Measurements from ENCODE around the gene SHISA8. TPM values are rescaled to one million over a fixed set of nuclear protein-coding genes. Genes with fewer than 3 reads are reported as not detected.
"Not testable (repeated sequence)": the region's sequence is repeated elsewhere in the genome, so short reads cannot be mapped to it uniquely, and the experiment has no call there.

The SHISA8 gene
- total RNA-seq (0.19 TPM), polyA plus RNA-seq (2.9 TPM)
- long read RNA-seq, donor 1 = 0 reads
- long read RNA-seq, donor 2 = 0 reads
- long read RNA-seq, donor 3 = 0 reads
- long read RNA-seq, donor 4 = 0 reads
- long read RNA-seq, donor 5 = 0 reads
- long read RNA-seq, donor 6 = 0 reads
- long read RNA-seq, donor 7 = 0 reads
- long read RNA-seq, donor 8 = 0 reads
- long read RNA-seq, donor 9 = 0 reads
- long read RNA-seq, donor 10, partial matches to known transcripts = 0 of 1 reads
- long read RNA-seq, donor 10, other reads (novel, unspliced or antisense) = 0 of 1 reads

DNA sequence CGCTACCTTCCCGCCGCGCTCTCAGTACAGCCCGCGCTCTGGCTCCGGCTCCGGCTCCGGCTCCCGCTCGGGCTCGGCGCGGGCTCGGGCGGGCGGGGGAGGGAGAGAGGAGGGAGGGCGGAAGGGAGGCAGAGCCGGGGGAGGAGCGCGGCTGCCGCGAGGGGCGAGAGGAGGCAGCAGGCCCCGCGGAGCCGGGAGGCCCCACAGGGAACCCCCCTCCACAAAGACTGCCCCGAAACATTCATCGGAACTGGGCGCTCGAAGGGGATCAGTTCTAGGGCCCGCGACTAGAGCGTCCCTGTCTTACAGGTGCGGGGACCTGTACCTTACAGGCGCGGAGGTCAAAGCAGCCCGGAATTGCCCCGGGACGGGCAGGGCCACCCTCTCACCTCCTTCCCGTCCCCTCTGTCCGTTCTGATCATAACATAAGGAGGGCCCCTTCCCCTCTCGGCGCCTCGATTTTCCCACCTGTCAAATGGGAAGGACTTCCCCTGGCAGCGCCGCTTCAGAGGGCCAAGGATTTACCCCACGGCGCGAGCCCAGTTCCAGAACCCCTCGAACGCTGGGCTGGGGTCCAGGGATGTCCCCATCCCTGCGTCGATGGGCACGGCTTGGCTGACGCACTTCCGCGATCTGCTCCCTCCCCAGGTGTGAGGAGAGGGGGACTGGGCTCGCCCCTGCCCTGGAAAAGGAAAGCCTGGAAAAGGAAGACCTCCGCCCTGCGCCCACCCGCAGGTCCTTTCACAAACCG lies at the start of gene SHISA8:
TSS of gene SHISA8 (minus strand) at position 40 of the 751 bp plus-strand sequence. CDS start 407 bp downstream, outside the sequence.
- H3K36me3 ChIP-seq (ENCODE audit: control insufficient read depth in 2 of 2, insufficient read depth in 2 of 2, low read length in 1 of 2) = no peaks in the 10 kb centered on the region
- H3K27me3 ChIP-seq (ENCODE audit: control insufficient read depth in 2 of 2, insufficient read depth in 1 of 2, low read length in 1 of 2) = peaks cover 91 to 98% of the 10 kb centered on the region in 2 donors
- H3K9me3 ChIP-seq (ENCODE audit: control insufficient read depth in 2 of 2, insufficient read depth in 1 of 2, low read length in 1 of 2) = peaks cover 0 to 4% of the 10 kb centered on the region in 2 donors
- H3K4me1 ChIP-seq (ENCODE audit: control insufficient read depth in 2 of 2, insufficient read depth in 2 of 2, low read length in 2 of 2) = peaks cover 8 to 38% of the 10 kb centered on the region in 2 donors
- peak in 6 of 9 donors; percentile 24 to 75 (median 51) for DNase-seq (ENCODE audit: low read depth in 6 of 9, low spot score in 9 of 9)
- H3K4me3 ChIP-seq (ENCODE audit: low read length in 2 of 2) = peak within 1 kb of the TSS in 1 of 2 donors; percentile 48
- WGBS = 10% methylated on average over 63 of the region's 63 CpGs
- no peak within 1 kb of the TSS for H3K27ac ChIP-seq (ENCODE audit: low read depth in 1 of 2, low read length in 1 of 2)

GRCh38 chr22:41964112-41964491 lies 49.2 kb upstream of the SHISA8 start:
- H3K4me3 ChIP-seq (ENCODE audit: low read length in 2 of 2) = no peak overlapping the region
- no peak for DNase-seq (ENCODE audit: low read depth in 6 of 9, low spot score in 9 of 9)
- H3K27ac ChIP-seq (ENCODE audit: low read depth in 1 of 2, low read length in 1 of 2) = no peak overlapping the region
- H3K4me1 ChIP-seq (ENCODE audit: control insufficient read depth in 2 of 2, insufficient read depth in 2 of 2, low read length in 2 of 2) = no peaks in the 10 kb centered on the region
- WGBS = 93% methylated on average over 5 of the region's 5 CpGs
- no peaks in the 10 kb centered on the region for H3K36me3 ChIP-seq (ENCODE audit: control insufficient read depth in 2 of 2, insufficient read depth in 2 of 2, low read length in 1 of 2)
- H3K27me3 ChIP-seq (ENCODE audit: control insufficient read depth in 2 of 2, insufficient read depth in 1 of 2, low read length in 1 of 2) = peaks cover 0 to 3% of the 10 kb centered on the region in 2 donors
- no peaks in the 10 kb centered on the region for H3K9me3 ChIP-seq (ENCODE audit: control insufficient read depth in 2 of 2, insufficient read depth in 1 of 2, low read length in 1 of 2)

- Histone ChIP-seq H3K27ac (ENCODE audit: low read depth in 1 of 2, low read length in 1 of 2) (no peak overlapping the region), H3K4me1 (ENCODE audit: control insufficient read depth in 2 of 2, insufficient read depth in 2 of 2, low read length in 2 of 2) (no peaks in the 10 kb centered on the region)
- 90% methylated on average over 9 of the region's 9 CpGs for WGBS
These were observed 48.7 kb upstream of the SHISA8 start for GRCh38 chr22:41963453-41964111.

GRCh38 chr22:41957941-41958556 lies 43.2 kb upstream of the SHISA8 start:
- Histone ChIP-seq H3K4me1 (ENCODE audit: control insufficient read depth in 2 of 2, insufficient read depth in 2 of 2, low read length in 2 of 2) (peaks cover 4% of the 10 kb centered on the region in 2 donors), H3K9me3 (ENCODE audit: control insufficient read depth in 2 of 2, insufficient read depth in 1 of 2, low read length in 1 of 2) (no peaks in the 10 kb centered on the region), H3K27ac (ENCODE audit: low read depth in 1 of 2, low read length in 1 of 2) (no peak overlapping the region), H3K4me3 (ENCODE audit: low read length in 2 of 2) (peak overlapping the region in 1 of 2 donors; percentile 36), H3K36me3 (ENCODE audit: control insufficient read depth in 2 of 2, insufficient read depth in 2 of 2, low read length in 1 of 2) (no peaks in the 10 kb centered on the region), H3K27me3 (ENCODE audit: control insufficient read depth in 2 of 2, insufficient read depth in 1 of 2, low read length in 1 of 2) (peaks cover 0 to 13% of the 10 kb centered on the region in 2 donors)
- DNase-seq (ENCODE audit: low read depth in 6 of 9, low spot score in 9 of 9) = no peak
- 48% methylated on average over 23 of the region's 23 CpGs for WGBS

More at GRCh38 chr22:41963453-41964111, 48.7 kb upstream of the SHISA8 start:
- Histone ChIP-seq H3K36me3 (ENCODE audit: control insufficient read depth in 2 of 2, insufficient read depth in 2 of 2, low read length in 1 of 2) (no peaks in the 10 kb centered on the region), H3K4me3 (ENCODE audit: low read length in 2 of 2) (no peak overlapping the region), H3K27me3 (ENCODE audit: control insufficient read depth in 2 of 2, insufficient read depth in 1 of 2, low read length in 1 of 2) (peaks cover 0 to 5% of the 10 kb centered on the region in 2 donors), H3K9me3 (ENCODE audit: control insufficient read depth in 2 of 2, insufficient read depth in 1 of 2, low read length in 1 of 2) (no peaks in the 10 kb centered on the region)
- no peak for DNase-seq (ENCODE audit: low read depth in 6 of 9, low spot score in 9 of 9)

DNA sequence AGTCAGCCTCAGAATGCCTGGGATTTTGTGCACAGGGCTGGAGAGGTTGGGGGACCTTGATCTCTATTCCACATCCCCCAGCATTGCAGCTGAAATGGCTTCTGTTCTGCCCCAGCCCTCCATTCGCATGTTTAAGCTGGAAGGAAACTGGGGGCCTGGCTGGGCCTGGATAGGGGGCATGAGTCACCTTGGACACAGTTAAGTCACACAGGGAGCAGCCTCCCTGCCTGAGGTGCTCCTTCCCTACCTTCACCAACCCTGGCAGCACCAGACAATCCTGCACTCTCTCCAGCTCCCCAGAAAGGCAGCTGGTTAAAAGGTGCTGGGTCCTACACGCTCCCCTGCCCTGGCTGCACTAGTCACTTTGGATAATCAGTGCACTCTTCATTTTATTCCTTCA lies 37.8 kb upstream of the SHISA8 start:
- Histone ChIP-seq H3K4me3 (ENCODE audit: low read length in 2 of 2) (no peak overlapping the region), H3K4me1 (ENCODE audit: control insufficient read depth in 2 of 2, insufficient read depth in 2 of 2, low read length in 2 of 2) (peaks cover under 1 to 11% of the 10 kb centered on the region in 2 donors), H3K9me3 (ENCODE audit: control insufficient read depth in 2 of 2, insufficient read depth in 1 of 2, low read length in 1 of 2) (no peaks in the 10 kb centered on the region), H3K27ac (ENCODE audit: low read depth in 1 of 2, low read length in 1 of 2) (no peak overlapping the region), H3K27me3 (ENCODE audit: control insufficient read depth in 2 of 2, insufficient read depth in 1 of 2, low read length in 1 of 2) (no peaks in the 10 kb centered on the region), H3K36me3 (ENCODE audit: control insufficient read depth in 2 of 2, insufficient read depth in 2 of 2, low read length in 1 of 2) (no peaks in the 10 kb centered on the region)
- no peak for DNase-seq (ENCODE audit: low read depth in 6 of 9, low spot score in 9 of 9)
- WGBS = 97% methylated on average over 2 of the region's 2 CpGs

DNA sequence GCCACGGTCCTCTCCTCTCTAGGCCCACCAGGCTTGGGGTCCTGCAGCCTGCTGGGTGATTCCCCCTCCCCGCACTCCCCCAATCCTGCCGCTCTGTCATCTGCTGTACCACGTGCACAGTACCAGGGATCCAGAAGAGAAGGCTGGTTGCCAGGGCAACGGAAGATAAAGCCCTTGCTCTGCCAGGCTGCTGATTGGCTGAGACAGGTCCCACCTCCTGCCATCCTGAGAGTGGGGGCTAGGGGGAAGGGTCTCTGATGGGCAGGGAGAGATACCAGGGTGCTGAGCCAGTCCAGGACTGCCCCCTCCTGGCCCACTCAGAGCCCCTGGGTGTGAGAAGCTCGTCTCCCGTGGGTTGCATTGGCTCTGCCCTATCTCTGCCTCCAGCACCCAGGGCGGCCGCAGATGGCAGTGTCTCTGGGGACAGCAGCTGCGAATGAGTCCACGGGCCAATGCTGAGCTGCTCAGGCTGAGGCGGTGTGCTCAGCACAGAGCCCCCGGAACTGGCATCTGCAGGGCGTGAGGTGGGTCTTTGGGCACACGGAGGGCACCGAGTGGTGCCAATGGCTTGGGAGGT lies 37.1 kb upstream of the SHISA8 start, which contains the start of gene SMIM45:
TSS of gene SMIM45 (plus strand) at position 253 of the 577 bp plus-strand sequence.
- Histone ChIP-seq H3K4me3 (ENCODE audit: low read length in 2 of 2) (no peak within 1 kb of the TSS), H3K27ac (ENCODE audit: low read depth in 1 of 2, low read length in 1 of 2) (no peak within 1 kb of the TSS), H3K4me1 (ENCODE audit: control insufficient read depth in 2 of 2, insufficient read depth in 2 of 2, low read length in 2 of 2) (peaks cover 3 to 15% of the 10 kb centered on the region in 2 donors), H3K36me3 (ENCODE audit: control insufficient read depth in 2 of 2, insufficient read depth in 2 of 2, low read length in 1 of 2) (no peaks in the 10 kb centered on the region), H3K27me3 (ENCODE audit: control insufficient read depth in 2 of 2, insufficient read depth in 1 of 2, low read length in 1 of 2) (no peaks in the 10 kb centered on the region), H3K9me3 (ENCODE audit: control insufficient read depth in 2 of 2, insufficient read depth in 1 of 2, low read length in 1 of 2) (no peaks in the 10 kb centered on the region)
- 92% methylated on average over 16 of the region's 16 CpGs for WGBS
- DNase-seq (ENCODE audit: low read depth in 6 of 9, low spot score in 9 of 9) = no peak

DNA sequence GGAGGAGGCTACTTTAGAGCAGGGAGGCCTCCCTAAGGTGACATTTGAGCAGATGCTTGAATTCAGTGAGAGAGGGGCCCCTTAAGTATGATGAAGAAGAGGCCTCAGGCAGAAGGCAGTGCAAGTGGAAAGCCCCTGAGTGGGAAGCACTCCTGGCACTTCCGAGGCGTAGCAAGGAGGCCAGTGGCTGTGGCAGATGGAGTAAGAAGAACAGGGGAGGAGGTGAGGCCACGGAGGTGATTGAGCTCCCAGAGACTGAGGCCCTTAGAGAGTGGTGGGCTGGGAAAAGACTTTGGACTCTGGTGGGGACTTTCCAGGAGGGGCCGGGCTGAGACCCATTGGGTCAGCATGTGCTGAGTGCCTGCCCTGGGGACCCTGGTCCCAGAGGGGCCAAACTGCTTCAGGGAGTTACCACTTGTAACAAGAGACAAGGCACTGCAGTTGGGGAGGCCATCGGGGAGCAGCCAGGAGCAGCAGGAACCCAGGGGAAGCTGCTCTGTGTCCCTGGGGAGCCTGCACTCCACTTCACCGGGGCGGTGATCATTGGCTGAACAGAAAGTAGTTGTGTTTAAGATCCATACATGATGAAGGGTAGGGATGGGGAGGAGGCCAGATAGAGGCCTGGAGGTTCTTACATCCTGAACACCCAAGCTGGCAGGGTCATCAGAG lies 34.6 kb upstream of the SHISA8 start:
- Histone ChIP-seq H3K27me3 (ENCODE audit: control insufficient read depth in 2 of 2, insufficient read depth in 1 of 2, low read length in 1 of 2) (no peaks in the 10 kb centered on the region), H3K27ac (ENCODE audit: low read depth in 1 of 2, low read length in 1 of 2) (no peak overlapping the region), H3K4me1 (ENCODE audit: control insufficient read depth in 2 of 2, insufficient read depth in 2 of 2, low read length in 2 of 2) (peaks cover 3 to 30% of the 10 kb centered on the region in 2 donors), H3K9me3 (ENCODE audit: control insufficient read depth in 2 of 2, insufficient read depth in 1 of 2, low read length in 1 of 2) (no peaks in the 10 kb centered on the region), H3K4me3 (ENCODE audit: low read length in 2 of 2) (no peak overlapping the region), H3K36me3 (ENCODE audit: control insufficient read depth in 2 of 2, insufficient read depth in 2 of 2, low read length in 1 of 2) (peaks cover 0 to 8% of the 10 kb centered on the region in 2 donors)
- DNase-seq (ENCODE audit: low read depth in 6 of 9, low spot score in 9 of 9) = no peak
- 94% methylated on average over 7 of the region's 7 CpGs for WGBS

- H3K4me3 ChIP-seq (ENCODE audit: low read length in 2 of 2); H3K27ac ChIP-seq (ENCODE audit: low read depth in 1 of 2, low read length in 1 of 2); H3K9me3 ChIP-seq (ENCODE audit: control insufficient read depth in 2 of 2, insufficient read depth in 1 of 2, low read length in 1 of 2); DNase-seq (ENCODE audit: low read depth in 6 of 9, low spot score in 9 of 9); H3K27me3 ChIP-seq (ENCODE audit: control insufficient read depth in 2 of 2, insufficient read depth in 1 of 2, low read length in 1 of 2): not testable (repeated sequence)
- WGBS = 97% methylated on average over 8 of the region's 8 CpGs
- peaks cover 3 to 30% of the 10 kb centered on the region in 2 donors for H3K4me1 ChIP-seq (ENCODE audit: control insufficient read depth in 2 of 2, insufficient read depth in 2 of 2, low read length in 2 of 2)
- peaks cover 0 to 13% of the 10 kb centered on the region in 2 donors for H3K36me3 ChIP-seq (ENCODE audit: control insufficient read depth in 2 of 2, insufficient read depth in 2 of 2, low read length in 1 of 2)
These were observed 34.0 kb upstream of the SHISA8 start for GRCh38 chr22:41948928-41949296.
